Liver (tissue), 3 donors: Measurements from ENCODE around the gene AARSD1.

Experiments used
- CTCF ChIP-seq: fragments of 150-350 bp; IDR thresholded peaks from 2 replicates; pipeline ENCODE4 v1.5.1; 2017; ENCODE audit warnings: improper control_type of control experiment, low read depth, low read length; ENCODE audit not compliant: missing input control
- SP1 ChIP-seq: IDR thresholded peaks from 2 replicates; pipeline ENCODE4 v1.6.1; 2018; ENCODE audit warnings: antibody characterized with exemption, mild to moderate bottlenecking
- TF ChIP-seq, protein P1 (sequence below): IDR thresholded peaks from 2 replicates; pipeline ENCODE4 v1.6.1; 2016; ENCODE audit warnings: antibody characterized with exemption
- donor health status: healthy.
- donor health status: healthy.

GRCh38 chr17:42913981-42914617 lies 50.2 kb downstream of the AARSD1 start:
- TF ChIP-seq CTCF (no peak), SP1 (no peak)
- TF ChIP-seq, protein P1, sequence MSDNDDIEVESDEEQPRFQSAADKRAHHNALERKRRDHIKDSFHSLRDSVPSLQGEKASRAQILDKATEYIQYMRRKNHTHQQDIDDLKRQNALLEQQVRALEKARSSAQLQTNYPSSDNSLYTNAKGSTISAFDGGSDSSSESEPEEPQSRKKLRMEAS, result no peak
